ENCODE data around the gene GJC2. TPM values are rescaled to one million over a fixed set of nuclear protein-coding genes. Genes with fewer than 3 reads are reported as not detected.
A peak's percentile ranks its signal among the peaks of the same experiment; 100 is the strongest.

Gene GJC2
- total RNA-seq, 3 donors from 2014 or later, result 0.55 to 8.9 (median 1.5) TPM

DNA sequence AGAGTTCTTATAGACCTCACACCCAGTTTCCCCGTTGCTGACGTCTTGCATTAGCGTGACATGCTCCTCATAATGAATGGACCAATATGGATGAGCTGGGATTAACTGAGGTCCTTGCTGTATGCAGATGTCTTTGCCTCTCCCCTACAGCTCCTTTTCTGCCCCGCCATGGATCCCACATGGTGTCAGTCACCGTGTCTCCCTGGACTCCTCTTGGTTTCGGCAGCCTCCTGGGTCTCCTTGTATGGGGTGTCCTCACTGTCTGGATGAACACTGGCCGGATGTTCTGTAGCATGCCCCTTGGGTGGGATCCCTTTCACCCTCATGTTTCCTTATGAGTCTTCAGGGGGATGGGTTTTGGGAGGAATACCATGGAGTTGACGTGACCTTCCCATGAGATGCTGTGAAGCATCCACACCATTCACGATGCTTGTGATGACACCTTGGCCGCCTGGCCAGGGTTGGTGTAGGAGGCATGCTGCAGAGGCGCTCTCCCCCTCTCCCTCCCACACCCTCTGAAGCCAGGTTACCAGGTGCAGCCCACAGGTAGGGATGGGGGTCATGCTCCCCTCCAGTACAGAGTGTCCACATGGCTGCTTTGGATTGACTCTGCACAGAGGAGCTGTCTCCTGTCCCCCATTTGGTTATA, 4.4 kb downstream of the GJC2 start:
- Histone ChIP-seq H3K9me3 (no peaks in the 10 kb centered on the region), H3K4me3 (no peak overlapping the region), H3K4me1 (ENCODE audit: low read depth) (no peaks in the 10 kb centered on the region), H3K36me3 (ENCODE audit: low read depth) (no peaks in the 10 kb centered on the region)
- TF ChIP-seq, protein P1, sequence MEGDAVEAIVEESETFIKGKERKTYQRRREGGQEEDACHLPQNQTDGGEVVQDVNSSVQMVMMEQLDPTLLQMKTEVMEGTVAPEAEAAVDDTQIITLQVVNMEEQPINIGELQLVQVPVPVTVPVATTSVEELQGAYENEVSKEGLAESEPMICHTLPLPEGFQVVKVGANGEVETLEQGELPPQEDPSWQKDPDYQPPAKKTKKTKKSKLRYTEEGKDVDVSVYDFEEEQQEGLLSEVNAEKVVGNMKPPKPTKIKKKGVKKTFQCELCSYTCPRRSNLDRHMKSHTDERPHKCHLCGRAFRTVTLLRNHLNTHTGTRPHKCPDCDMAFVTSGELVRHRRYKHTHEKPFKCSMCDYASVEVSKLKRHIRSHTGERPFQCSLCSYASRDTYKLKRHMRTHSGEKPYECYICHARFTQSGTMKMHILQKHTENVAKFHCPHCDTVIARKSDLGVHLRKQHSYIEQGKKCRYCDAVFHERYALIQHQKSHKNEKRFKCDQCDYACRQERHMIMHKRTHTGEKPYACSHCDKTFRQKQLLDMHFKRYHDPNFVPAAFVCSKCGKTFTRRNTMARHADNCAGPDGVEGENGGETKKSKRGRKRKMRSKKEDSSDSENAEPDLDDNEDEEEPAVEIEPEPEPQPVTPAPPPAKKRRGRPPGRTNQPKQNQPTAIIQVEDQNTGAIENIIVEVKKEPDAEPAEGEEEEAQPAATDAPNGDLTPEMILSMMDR (IDR thresholded peaks at IDR 0.05), result no peak
- ATAC-seq, result no peak
- DNase-seq, result peak in 1 of 3 donors; percentile 26
- intact Hi-C loops (cut with DNase I, micrococcal nuclease), result no loop called here

DNA sequence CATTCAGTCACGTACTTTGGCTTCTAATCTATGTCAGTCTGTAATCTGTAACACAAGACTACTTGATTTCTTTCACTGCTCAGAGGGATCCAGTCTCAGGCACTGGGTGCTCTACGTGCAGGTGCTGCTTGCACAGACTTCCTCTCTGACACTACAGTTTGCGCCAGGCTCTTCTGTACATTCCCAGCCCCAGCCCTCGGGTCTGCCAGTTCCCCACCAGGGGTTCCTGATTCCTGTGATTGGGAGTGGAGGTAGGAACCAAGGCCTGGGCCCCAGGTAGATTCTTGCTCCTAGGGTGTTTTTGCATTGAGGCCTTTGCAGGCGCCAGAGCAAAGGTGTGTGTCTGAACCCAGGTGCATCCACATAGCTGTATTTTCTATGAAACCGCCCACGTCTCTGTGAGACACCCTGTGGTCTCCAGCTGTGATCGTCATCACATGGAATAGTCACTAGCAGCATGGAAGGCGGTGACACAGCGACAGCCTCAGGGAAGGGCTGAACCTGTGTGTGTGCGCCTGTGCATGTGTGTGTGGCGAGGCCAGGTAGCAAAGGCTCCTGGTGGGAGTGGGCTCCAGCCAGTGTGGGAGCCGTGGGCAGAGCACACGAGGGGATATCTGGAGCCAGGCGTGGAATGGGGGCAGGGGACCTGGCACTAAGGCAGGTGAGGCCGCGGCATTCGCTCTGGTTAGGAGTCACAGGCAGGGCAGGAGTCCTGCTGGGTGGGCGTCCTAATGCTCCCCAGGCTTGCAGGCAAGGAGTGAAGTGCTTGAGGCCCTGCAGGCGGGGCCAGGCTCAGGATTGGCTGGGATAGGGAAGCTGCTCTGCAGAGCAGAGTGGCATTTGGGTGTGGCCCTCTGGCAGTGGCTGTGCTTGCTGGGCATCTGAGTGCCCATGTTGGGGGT, 5.2 kb downstream of the GJC2 start:
- ATAC-seq, result peak; percentile 37
- no peaks in the 10 kb centered on the region for H3K4me1 ChIP-seq (ENCODE audit: low read depth)
- TF ChIP-seq, protein P1 (IDR thresholded peaks at IDR 0.05), result no peak
- H3K9me3 ChIP-seq, result no peaks in the 10 kb centered on the region
- peak in 1 of 3 donors; percentile 27 for DNase-seq
- H3K36me3 ChIP-seq (ENCODE audit: low read depth), result no peaks in the 10 kb centered on the region
- intact Hi-C loops (cut with DNase I, micrococcal nuclease), result no loop called here
- H3K4me3 ChIP-seq, result no peak overlapping the region

DNA sequence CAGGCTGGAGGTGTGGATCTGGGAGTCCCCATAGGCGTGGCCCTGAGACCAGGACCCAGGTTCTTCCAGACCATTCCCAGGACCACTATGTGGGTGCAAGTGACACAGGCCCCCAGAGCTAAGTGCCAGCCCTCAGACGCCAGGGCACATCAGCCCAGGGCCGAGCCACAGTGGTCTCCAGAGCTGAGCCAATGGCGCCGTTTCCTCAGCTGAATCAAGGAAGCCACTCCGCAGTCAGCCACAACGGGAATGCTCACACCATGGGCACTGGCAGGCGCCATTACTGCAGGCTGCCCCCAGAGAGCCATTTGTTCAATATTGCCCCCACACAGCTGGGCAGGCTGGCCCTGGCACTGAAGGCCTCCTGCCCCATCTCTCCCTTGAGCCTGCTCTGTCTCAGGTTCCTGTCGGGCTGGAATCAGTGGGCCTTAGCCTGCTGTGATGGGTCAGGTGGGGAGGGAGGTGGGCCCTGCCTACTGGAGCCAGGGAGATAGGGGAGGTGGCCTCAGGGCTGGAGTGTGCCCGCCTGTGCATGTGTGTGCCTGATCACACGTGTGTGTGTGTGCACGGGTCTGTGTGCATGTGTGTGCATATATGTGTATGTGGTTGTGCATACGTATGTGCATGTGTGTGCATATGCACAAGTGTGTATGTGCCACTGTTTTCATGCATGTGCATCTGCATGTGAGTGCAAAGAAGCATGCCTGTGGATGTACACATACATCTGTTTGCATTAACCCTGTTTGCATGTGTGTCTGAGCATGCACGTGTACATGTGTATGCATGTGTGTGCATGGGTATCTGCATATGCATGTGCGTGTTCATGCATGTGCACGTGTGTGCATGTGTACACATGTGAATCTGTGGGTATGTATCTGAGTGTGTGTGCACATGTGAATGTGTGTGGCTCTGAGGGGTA, 6.1 kb downstream of the GJC2 start:
- H3K36me3 ChIP-seq (ENCODE audit: low read depth), result no peaks in the 10 kb centered on the region
- ATAC-seq (no peak), DNase-seq (no peak)
- H3K4me1 ChIP-seq (ENCODE audit: low read depth), result no peaks in the 10 kb centered on the region
- intact Hi-C loops (cut with DNase I, micrococcal nuclease), result no loop called here
- no peak overlapping the region for H3K4me3 ChIP-seq
- no peaks in the 10 kb centered on the region for H3K9me3 ChIP-seq
- TF ChIP-seq, protein P1 (IDR thresholded peaks at IDR 0.05), result no peak

DNA sequence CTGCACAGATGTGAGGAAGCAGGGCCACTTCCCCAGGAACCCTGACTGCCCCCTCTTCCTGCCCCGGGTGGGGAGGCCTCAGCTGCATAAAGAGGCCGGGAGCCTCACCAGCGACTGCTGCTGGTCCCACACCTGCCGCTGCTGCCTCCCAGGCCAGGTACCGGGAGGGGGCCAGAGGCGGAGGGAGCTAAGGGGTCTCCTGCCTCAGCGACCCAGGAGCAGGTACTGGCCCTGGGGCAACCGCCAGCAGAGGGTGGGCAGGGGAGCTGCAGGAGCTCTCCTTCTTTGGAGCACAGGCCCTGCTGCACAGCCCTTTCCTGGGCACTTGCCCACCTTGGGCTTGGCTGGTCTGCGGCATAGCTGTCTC, 6.8 kb downstream of the GJC2 start:
- TF ChIP-seq, protein P1 (IDR thresholded peaks at IDR 0.05), result no peak
- DNase-seq (peak in 2 of 3 donors; percentile 14 to 43), ATAC-seq (no peak)
- Histone ChIP-seq H3K4me1 (ENCODE audit: low read depth) (no peaks in the 10 kb centered on the region), H3K36me3 (ENCODE audit: low read depth) (no peaks in the 10 kb centered on the region), H3K9me3 (no peaks in the 10 kb centered on the region), H3K4me3 (no peak overlapping the region)
- intact Hi-C loops (cut with DNase I, micrococcal nuclease), result no loop called here

DNA sequence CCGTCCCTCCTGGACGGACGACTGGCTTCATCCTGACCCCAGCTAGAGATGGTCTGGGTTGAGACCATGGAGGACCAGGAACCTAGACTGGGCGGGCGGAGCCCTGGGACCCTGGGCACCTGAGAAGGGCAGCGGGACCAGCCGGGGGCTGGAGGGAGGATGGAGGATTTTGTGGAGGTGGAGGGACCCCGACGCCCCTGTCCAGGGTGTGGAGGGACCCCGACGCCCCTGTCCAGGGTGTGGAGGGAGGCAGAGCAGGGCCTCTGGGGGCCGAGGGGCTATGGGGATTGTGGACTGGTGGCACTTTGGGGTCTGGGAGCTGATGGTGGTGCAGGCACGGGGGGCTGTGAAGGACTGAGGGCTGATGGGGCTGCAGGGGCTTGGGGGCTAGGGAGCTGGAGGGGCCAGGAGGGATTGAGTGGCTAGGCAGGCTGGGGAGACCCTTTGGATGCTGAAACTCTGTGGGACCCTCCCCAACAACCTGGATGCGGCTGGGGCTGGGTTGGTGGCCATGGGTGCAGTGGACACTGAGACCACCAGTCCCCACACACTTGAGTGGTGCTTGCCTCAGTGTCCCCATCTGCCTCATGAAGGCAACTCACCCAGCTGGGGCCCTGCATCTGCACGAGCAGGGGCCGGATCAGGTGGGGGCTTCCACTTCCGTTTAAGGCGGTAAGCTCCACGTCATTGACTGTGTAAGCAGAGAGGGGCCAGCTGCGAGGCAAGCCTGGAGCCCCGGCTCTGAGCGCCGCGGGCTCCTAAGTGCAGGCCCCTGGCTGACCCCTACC, 7.4 kb downstream of the GJC2 start:
- peak in 2 of 3 donors; percentile 13 to 46 for DNase-seq
- no peaks in the 10 kb centered on the region for H3K9me3 ChIP-seq
- intact Hi-C loops (cut with DNase I, micrococcal nuclease), result no loop called here
- TF ChIP-seq, protein P1 (IDR thresholded peaks at IDR 0.05), result no peak
- no peak for ATAC-seq
- no peaks in the 10 kb centered on the region for H3K4me1 ChIP-seq (ENCODE audit: low read depth)
- H3K36me3 ChIP-seq (ENCODE audit: low read depth), result no peaks in the 10 kb centered on the region
- H3K4me3 ChIP-seq, result no peak overlapping the region
